ENCODE data around the gene NBDY. TPM values are rescaled to one million over a fixed set of nuclear protein-coding genes. Genes with fewer than 3 reads are reported as not detected.

NBDY gene
- polyA plus RNA-seq, 1 donor (not counting 4 experiments of a cell fraction or from before 2014, with no cell fraction given) = 41.1 TPM

DNA sequence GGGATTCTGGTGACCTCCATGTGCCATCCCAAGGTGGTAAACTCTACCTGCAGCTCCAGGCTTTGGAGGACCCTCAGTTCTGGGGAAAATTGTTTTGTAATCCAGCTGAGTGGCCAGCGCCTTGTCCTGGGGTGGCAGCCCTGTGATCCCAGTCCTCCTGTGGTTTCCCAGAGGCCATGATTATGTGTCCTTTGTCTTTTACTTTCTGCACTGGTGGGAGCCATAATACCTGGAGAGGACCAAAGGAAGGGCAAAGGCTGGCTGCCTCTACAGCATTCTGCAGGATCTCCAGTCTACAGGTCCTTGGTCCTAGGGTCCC, 64.0 kb downstream of the NBDY start:
- H3K4me3 ChIP-seq (ENCODE audit: control insufficient read depth in 2 of 3, extremely low read depth in 1 of 3, insufficient read depth in 2 of 3, low read depth in 1 of 3, low read length in 3 of 3) = no peak overlapping the region
- no peak overlapping the region for H3K4me2 ChIP-seq (ENCODE audit: control insufficient read depth, extremely low read depth, insufficient read depth, low read depth, low read length)
- H2AFZ ChIP-seq (ENCODE audit: control insufficient read depth, low read length) = no peak overlapping the region
- no peaks in the 10 kb centered on the region for H3K79me2 ChIP-seq (ENCODE audit: control insufficient read depth, insufficient read depth, low read length)
- dilution Hi-C loops (cut with MboI; ENCODE audit: extremely low pct_ligation_motif_present, low sequenced_read_pairs) = no loop called here
- FAIRE-seq = no peak
- H3K4me1 ChIP-seq (ENCODE audit: control insufficient read depth, extremely low read depth, insufficient read depth, low read length) = peaks cover 2% of the 10 kb centered on the region
- peaks cover 0 to 2% of the 10 kb centered on the region in 2 experiments for H3K36me3 ChIP-seq (ENCODE audit: control insufficient read depth in 2 of 2, extremely low read depth in 1 of 2, insufficient read depth in 2 of 2, low read length in 2 of 2)
- DNase-seq (ENCODE audit: low read depth, low spot score) = no peak
- H4K20me1 ChIP-seq (ENCODE audit: control insufficient read depth, extremely low read depth, insufficient read depth, low read length) = no peaks in the 10 kb centered on the region
- no peaks in the 10 kb centered on the region for H3K9me3 ChIP-seq (ENCODE audit: control insufficient read depth, low read depth, low read length)
- no peak overlapping the region for H3K27ac ChIP-seq (ENCODE audit: control insufficient read depth, insufficient read depth, low read length)
- no peaks in the 10 kb centered on the region for H3K27me3 ChIP-seq (ENCODE audit: control insufficient read depth, extremely low read depth, insufficient read depth, low read length)
- no peaks in the 10 kb centered on the region for H3K9me1 ChIP-seq (ENCODE audit: control insufficient read depth, extremely low read depth, insufficient read depth, low read length)
- no peak for TF ChIP-seq EZH2 (IDR thresholded peaks at IDR 0.05; ENCODE audit: low read length)
- TF ChIP-seq, protein P1, sequence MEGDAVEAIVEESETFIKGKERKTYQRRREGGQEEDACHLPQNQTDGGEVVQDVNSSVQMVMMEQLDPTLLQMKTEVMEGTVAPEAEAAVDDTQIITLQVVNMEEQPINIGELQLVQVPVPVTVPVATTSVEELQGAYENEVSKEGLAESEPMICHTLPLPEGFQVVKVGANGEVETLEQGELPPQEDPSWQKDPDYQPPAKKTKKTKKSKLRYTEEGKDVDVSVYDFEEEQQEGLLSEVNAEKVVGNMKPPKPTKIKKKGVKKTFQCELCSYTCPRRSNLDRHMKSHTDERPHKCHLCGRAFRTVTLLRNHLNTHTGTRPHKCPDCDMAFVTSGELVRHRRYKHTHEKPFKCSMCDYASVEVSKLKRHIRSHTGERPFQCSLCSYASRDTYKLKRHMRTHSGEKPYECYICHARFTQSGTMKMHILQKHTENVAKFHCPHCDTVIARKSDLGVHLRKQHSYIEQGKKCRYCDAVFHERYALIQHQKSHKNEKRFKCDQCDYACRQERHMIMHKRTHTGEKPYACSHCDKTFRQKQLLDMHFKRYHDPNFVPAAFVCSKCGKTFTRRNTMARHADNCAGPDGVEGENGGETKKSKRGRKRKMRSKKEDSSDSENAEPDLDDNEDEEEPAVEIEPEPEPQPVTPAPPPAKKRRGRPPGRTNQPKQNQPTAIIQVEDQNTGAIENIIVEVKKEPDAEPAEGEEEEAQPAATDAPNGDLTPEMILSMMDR (optimal IDR thresholded peaks at IDR 0.05 in 1 of 3, IDR thresholded peaks at IDR 0.05 in 1 of 3, conservative IDR thresholded peaks at IDR 0.05 in 1 of 3; ENCODE audit: extremely low read depth in 1 of 3, insufficient read depth in 2 of 3, low read length in 3 of 3) = no peak
- H3K9ac ChIP-seq (ENCODE audit: control insufficient read depth, extremely low read depth, insufficient read depth, low read length) = no peak overlapping the region

DNA sequence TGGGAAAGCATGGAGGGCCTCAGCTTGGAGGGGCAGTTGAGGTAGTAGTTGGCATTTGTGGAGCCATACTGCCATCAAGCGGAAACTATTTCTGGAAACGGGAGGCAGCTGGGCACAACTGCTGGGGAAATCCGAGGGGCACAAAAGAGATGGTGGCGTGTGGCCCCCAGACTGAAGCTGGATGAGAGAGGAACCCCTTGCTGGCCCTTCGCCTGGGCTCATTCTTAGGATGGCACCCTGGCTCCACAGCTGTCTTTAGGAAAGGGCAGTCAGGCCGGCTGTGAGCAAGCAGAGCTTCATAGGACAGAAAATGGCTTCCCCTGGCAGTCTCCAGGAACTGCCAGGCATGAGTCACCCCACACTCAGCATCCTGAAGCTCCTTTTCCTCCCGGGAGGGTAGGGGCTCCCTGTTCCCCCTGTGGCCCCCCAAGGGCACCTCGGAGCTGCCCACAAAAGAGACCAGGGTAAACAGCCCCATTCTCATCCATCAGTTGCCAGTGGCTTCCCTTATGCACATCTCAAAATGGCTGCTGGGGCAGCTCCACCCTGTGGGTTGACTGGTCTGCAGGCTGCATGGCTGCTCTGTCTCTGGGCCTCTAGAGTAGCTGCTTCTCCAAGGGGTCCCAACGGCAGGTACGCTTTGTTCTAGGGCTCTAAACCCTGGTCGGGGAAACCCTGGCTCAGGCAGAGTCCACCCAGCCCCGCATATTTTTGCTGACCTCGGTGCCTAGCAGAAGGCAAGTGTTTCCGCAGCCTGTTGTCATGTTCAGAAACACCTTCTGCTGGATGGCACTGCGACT, 64.7 kb downstream of the NBDY start:
- Histone ChIP-seq H3K4me2 (ENCODE audit: control insufficient read depth, extremely low read depth, insufficient read depth, low read depth, low read length) (no peak overlapping the region), H3K9me1 (ENCODE audit: control insufficient read depth, extremely low read depth, insufficient read depth, low read length) (no peaks in the 10 kb centered on the region), H3K4me1 (ENCODE audit: control insufficient read depth, extremely low read depth, insufficient read depth, low read length) (peaks cover 2% of the 10 kb centered on the region), H2AFZ (ENCODE audit: control insufficient read depth, low read length) (no peak overlapping the region), H4K20me1 (ENCODE audit: control insufficient read depth, extremely low read depth, insufficient read depth, low read length) (no peaks in the 10 kb centered on the region), H3K9me3 (ENCODE audit: control insufficient read depth, low read depth, low read length) (no peaks in the 10 kb centered on the region), H3K4me3 (ENCODE audit: control insufficient read depth in 2 of 3, extremely low read depth in 1 of 3, insufficient read depth in 2 of 3, low read depth in 1 of 3, low read length in 3 of 3) (no peak overlapping the region), H3K27ac (ENCODE audit: control insufficient read depth, insufficient read depth, low read length) (no peak overlapping the region), H3K79me2 (ENCODE audit: control insufficient read depth, insufficient read depth, low read length) (no peaks in the 10 kb centered on the region), H3K27me3 (ENCODE audit: control insufficient read depth, extremely low read depth, insufficient read depth, low read length) (no peaks in the 10 kb centered on the region), H3K36me3 (ENCODE audit: control insufficient read depth in 2 of 2, extremely low read depth in 1 of 2, insufficient read depth in 2 of 2, low read length in 2 of 2) (peaks cover 0 to 4% of the 10 kb centered on the region in 2 experiments), H3K9ac (ENCODE audit: control insufficient read depth, extremely low read depth, insufficient read depth, low read length) (no peak overlapping the region)
- DNase-seq (ENCODE audit: low read depth, low spot score) (no peak), FAIRE-seq (no peak)
- TF ChIP-seq, protein P1 (optimal IDR thresholded peaks at IDR 0.05 in 1 of 3, IDR thresholded peaks at IDR 0.05 in 1 of 3, conservative IDR thresholded peaks at IDR 0.05 in 1 of 3; ENCODE audit: extremely low read depth in 1 of 3, insufficient read depth in 2 of 3, low read length in 3 of 3) = no peak
- TF ChIP-seq EZH2 (IDR thresholded peaks at IDR 0.05; ENCODE audit: low read length) = no peak
- dilution Hi-C loops (cut with MboI; ENCODE audit: extremely low pct_ligation_motif_present, low sequenced_read_pairs) = no loop called here

Measured in keratinocyte (primary cell).